HUES6 (cell line): Measurements from ENCODE around the gene YBX1.

Experiments
- H3K27ac ChIP-seq: 2 replicates; pipeline ENCODE4 v1.7.0; 2013; ENCODE audit warnings: low read depth, mild to moderate bottlenecking, low read length, inconsistent platforms
- H3K27me3 ChIP-seq: 2 replicates; pipeline ENCODE4 v1.6.1; 2013; ENCODE audit warnings: low read length; ENCODE audit not compliant: control insufficient read depth, insufficient read depth
- H3K36me3 ChIP-seq: 2 replicates; pipeline ENCODE4 v1.6.1; 2013; ENCODE audit warnings: low read length; ENCODE audit not compliant: control insufficient read depth, insufficient read depth
- H3K4me1 ChIP-seq: 2 replicates; pipeline ENCODE4 v1.6.1; 2013; ENCODE audit warnings: low read length; ENCODE audit not compliant: control insufficient read depth, insufficient read depth
- H3K4me3 ChIP-seq: 2 replicates; pipeline ENCODE4 v1.5.1; 2013; ENCODE audit warnings: low read depth, low read length
- H3K9ac ChIP-seq: one replicate; pipeline ENCODE4 v1.6.1; 2013; ENCODE audit warnings: mild to moderate bottlenecking, low read length
- H3K9me3 ChIP-seq: 2 replicates; pipeline ENCODE4 v1.6.1; 2013; ENCODE audit warnings: low read depth, low read length; ENCODE audit not compliant: control insufficient read depth, insufficient read depth

YBX1 gene

GRCh38 chr1:42681741-42682483, at the start of gene YBX1:
TSS of gene YBX1 (plus strand) at chr1:42682418. CDS start at chr1:42682566, 148 bp downstream.
- Histone ChIP-seq H3K4me1 (peaks cover 28% of the 10 kb centered on the region), H3K4me3 (peak within 1 kb of the TSS; percentile 84), H3K27me3 (no peaks in the 10 kb centered on the region), H3K36me3 (peaks cover 34% of the 10 kb centered on the region), H3K9ac (peak within 1 kb of the TSS; percentile 95), H3K27ac (peak within 1 kb of the TSS; percentile 89), H3K9me3 (no peaks in the 10 kb centered on the region)

DNA sequence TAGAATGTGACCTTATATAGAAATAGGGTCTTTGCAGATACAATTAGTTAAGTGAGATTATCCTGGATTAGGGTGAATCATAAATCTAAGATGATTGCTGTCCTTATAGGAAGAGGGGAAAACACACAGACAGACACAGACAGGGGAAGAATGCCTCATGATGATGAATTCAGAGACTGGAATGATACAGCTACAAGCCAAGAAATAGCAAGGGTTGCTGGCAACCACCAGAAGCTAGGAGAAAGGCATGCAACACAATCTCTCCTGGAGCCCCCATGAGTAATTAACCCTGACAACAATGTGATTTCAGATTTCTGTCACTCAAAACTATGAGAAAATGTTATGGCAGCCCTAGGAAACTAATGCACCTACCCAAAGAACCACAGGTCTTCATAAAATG, 43.1 kb upstream of the YBX1 start:
- Histone ChIP-seq H3K9me3 (no peaks in the 10 kb centered on the region), H3K9ac (no peak overlapping the region), H3K4me3 (no peak overlapping the region), H3K4me1 (no peaks in the 10 kb centered on the region), H3K36me3 (no peaks in the 10 kb centered on the region), H3K27ac (no peak overlapping the region), H3K27me3 (no peaks in the 10 kb centered on the region)

GRCh38 chr1:42646056-42646455, 36.2 kb upstream of the YBX1 start:
- Histone ChIP-seq H3K9ac (no peak overlapping the region), H3K36me3 (no peaks in the 10 kb centered on the region), H3K27me3 (no peaks in the 10 kb centered on the region; the same call in 1 of the 2 replicates), H3K4me1 (no peaks in the 10 kb centered on the region), H3K4me3 (no peak overlapping the region), H3K9me3 (no peaks in the 10 kb centered on the region), H3K27ac (no peak overlapping the region)

DNA sequence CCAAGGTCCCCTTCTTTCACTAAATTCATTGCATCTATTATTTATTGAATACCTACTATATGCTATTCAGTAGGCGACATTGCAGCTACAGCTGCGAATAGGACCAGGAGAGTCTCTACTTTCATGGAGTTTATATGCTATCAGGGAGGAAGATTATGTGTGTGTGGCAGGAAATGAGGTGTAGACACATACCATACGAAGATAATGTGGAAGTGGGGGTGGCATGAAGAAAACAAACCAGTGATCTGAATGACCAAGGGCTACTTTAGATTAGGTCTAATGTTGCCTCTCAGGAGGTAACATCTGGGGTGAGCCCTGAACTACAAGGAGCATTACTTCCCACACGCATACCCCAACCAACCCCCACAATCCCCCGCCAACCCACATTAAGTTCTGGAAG, 25.0 kb upstream of the YBX1 start:
- Histone ChIP-seq H3K9me3 (no peaks in the 10 kb centered on the region), H3K36me3 (peaks cover 20% of the 10 kb centered on the region), H3K27ac (no peak overlapping the region), H3K4me1 (0 out of 2 replicates have a peak, but pooled peaks cover 3% of the 10 kb centered on the region), H3K4me3 (no peak overlapping the region), H3K9ac (no peak overlapping the region), H3K27me3 (peaks cover 10% of the 10 kb centered on the region)

GRCh38 chr1:42657981-42658876, 24.0 kb upstream of the YBX1 start, which contains the start of gene PPIH:
TSS of gene PPIH (plus strand) at chr1:42658423. CDS start at chr1:42658447, 24 bp downstream.
- Histone ChIP-seq H3K4me3 (peak within 1 kb of the TSS; percentile 87), H3K36me3 (peaks cover 30% of the 10 kb centered on the region), H3K9me3 (no peaks in the 10 kb centered on the region), H3K4me1 (0 out of 2 replicates have a peak, but pooled peaks cover 3% of the 10 kb centered on the region), H3K9ac (peak within 1 kb of the TSS; percentile 88), H3K27ac (peak within 1 kb of the TSS; percentile 22; the same call in 1 of the 2 replicates), H3K27me3 (peaks cover 9% of the 10 kb centered on the region)

DNA sequence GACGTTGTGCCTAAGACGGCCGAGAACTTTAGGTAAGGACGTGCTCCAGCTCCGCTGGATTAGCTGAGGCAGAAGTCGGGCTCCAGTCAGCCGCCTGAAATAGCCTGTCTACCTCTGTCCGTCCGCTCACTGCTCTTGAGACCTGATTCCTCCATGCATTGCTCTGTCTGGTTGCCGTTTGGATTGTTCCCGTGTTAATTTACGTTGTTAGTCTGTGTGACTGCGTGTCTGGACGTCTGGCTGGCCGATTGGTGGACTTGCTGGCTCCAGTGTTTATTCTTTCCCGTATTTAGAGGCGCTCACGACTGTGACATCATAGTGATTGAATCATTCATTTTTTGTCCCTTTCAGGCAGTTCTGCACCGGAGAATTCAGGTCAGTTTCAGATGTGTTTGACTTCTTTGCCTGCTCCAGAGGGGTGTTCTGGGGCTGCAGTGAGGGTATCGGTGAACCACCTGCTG, 23.3 kb upstream of the YBX1 start:
- 0 out of 2 replicates have a peak overlapping the region, but pooled peaks have one; percentile 22 for H3K27ac ChIP-seq
- H3K36me3 ChIP-seq: peaks cover 37% of the 10 kb centered on the region
- peak overlapping the region; percentile 88 for H3K9ac ChIP-seq
- H3K4me3 ChIP-seq: peak overlapping the region; percentile 87
- H3K9me3 ChIP-seq: no peaks in the 10 kb centered on the region
- H3K27me3 ChIP-seq: peaks cover 2% of the 10 kb centered on the region; the same call in 1 of the 2 replicates
- 0 out of 2 replicates have a peak, but pooled peaks cover 3% of the 10 kb centered on the region for H3K4me1 ChIP-seq

DNA sequence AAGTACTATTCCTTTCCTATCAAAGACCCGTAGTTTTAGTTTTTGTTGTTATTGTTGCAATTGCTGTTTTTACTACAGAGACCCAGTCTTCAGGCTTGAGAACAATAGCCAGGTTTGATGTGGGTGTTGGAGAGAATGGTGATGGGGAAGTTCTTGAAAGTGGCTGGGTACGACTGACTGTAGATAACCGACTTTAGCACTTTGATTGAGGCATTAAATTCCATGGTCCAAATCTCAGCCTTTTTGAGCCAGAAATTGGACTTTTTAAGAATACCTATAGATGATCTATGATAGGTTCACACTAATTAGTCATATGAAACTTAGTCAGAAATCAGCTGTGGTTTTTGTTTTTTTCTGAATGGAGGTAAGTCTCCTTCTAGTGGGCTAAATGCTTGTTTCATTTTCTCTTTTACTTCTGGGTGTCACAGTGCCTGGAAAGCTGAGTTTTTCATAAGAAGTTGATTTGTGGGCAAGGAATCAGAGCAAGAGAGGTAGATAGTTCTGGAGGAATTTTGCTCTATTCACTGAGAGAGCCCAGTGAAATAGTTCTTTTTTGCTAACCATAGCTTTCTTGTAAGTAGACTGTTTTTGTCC, 21.2 kb upstream of the YBX1 start:
- Histone ChIP-seq H3K9ac (no peak overlapping the region), H3K4me3 (no peak overlapping the region), H3K27me3 (no peaks in the 10 kb centered on the region), H3K4me1 (0 out of 2 replicates have a peak, but pooled peaks cover 3% of the 10 kb centered on the region), H3K27ac (no peak overlapping the region), H3K9me3 (no peaks in the 10 kb centered on the region), H3K36me3 (peaks cover 57% of the 10 kb centered on the region)

DNA sequence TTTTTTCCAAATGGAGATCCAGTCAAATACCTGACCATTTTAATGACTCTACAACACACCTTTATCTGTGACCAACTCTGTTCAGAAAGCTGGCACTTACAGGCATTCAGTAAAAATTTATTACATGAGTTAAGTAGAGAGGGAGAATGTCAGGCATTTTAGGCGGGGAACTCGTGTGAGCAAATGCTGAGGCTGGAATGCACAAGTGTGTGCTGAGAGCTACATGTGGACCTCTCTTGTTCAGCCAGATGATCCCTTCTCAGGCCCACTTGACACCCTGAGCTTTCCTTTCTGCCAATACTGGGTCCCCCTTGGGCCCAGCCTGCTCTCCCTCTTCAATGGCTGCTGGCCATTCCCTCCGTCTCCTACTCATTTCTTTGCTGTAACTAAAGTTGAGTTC, 12.3 kb upstream of the YBX1 start:
- Histone ChIP-seq H3K27me3 (no peaks in the 10 kb centered on the region), H3K36me3 (peaks cover 77% of the 10 kb centered on the region), H3K9me3 (no peaks in the 10 kb centered on the region), H3K4me3 (no peak overlapping the region), H3K27ac (no peak overlapping the region), H3K4me1 (no peaks in the 10 kb centered on the region), H3K9ac (no peak overlapping the region)

DNA sequence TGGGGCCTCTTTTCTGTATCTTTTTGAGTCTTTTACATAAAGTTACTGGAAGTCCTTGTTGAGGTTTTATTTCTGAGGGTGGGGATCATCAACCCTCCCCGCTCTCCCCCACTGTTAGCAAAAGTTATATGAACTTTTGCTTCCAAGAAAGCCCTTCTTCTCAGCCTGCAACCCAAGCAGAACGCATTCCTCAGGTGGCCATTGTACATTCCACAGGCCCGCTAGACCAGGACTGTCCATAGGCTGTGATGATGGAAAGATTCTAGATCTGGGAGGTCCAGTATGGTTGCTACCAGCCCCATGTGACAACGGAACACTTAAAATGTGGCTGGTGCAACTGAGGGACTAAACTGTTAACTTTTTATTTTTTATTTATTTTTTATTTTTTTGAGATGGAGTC, 11.8 kb upstream of the YBX1 start:
- no peak overlapping the region for H3K9ac ChIP-seq
- H3K27me3 ChIP-seq: no peaks in the 10 kb centered on the region
- H3K4me3 ChIP-seq: no peak overlapping the region
- no peaks in the 10 kb centered on the region for H3K9me3 ChIP-seq
- H3K4me1 ChIP-seq: no peaks in the 10 kb centered on the region
- no peak overlapping the region for H3K27ac ChIP-seq
- H3K36me3 ChIP-seq: peaks cover 77% of the 10 kb centered on the region

DNA sequence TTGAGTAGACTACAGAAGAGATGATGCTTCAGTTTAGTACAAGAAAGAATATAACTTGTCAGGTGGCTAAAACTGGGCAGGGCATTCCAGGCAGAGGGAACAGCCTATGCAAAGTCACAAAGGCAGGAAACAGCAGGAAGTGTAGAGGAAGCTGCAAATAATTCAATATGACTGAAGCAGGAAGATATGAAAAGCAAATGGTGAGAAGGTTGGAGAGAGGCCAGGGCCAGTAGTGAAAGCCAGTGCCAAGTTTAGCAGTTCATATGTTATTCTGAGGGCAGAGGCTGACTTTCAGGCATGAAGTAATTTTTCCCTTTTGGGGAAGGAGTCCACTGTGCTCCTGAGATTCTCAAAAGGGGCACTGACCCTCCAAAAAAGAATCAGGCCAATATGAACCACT, 8.0 kb upstream of the YBX1 start:
- Histone ChIP-seq H3K27me3 (no peaks in the 10 kb centered on the region), H3K4me1 (no peaks in the 10 kb centered on the region), H3K9me3 (no peaks in the 10 kb centered on the region), H3K4me3 (no peak overlapping the region), H3K9ac (no peak overlapping the region), H3K36me3 (peaks cover 50% of the 10 kb centered on the region), H3K27ac (no peak overlapping the region)
